NCI-H1417 treated with DMSO at 0.1 percent for 48 hours (cell line): Measurements from ENCODE around the gene CHD1.

Source experiments
- DNase-seq: peaks from one replicate; lab custom pipeline; 2025; lab: John Stamatoyannopoulos, UW

The CHD1 gene

DNA sequence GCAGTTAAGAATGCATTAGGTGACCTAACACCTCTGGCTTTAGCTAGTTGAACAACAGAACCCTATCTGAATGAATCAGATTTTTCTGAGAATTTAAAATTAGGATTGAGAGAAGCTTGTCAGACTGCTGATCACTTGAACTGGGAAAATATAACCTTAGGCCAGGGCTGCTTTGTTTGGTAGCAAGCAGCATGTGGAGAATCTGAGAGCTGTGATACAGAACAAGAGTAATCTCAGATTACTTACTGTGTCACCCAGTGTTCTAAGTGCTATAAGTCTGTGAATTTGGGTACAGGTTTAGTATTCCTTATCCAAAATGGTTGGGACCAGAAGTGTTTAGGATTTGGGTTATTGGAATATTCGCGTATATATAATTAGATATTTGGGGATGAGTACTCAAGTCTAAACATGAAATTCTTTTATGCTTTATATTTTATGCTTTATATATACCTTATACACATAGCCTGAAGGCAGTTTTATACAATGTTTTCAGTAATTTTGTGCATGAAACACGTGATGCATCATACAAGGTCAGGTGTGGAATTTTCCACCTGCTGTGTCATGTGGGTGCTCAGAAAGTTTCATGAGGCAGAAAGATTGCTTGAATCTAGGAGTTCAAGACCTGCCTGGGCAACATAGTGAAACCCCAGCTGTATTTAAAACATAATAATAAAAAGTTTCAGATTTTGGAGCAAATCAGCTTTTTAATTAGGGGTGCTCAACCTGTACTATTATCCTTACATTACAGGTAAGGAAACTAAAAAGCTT lies 8.3 kb upstream of the CHD1 start:
- no peak for DNase-seq

DNA sequence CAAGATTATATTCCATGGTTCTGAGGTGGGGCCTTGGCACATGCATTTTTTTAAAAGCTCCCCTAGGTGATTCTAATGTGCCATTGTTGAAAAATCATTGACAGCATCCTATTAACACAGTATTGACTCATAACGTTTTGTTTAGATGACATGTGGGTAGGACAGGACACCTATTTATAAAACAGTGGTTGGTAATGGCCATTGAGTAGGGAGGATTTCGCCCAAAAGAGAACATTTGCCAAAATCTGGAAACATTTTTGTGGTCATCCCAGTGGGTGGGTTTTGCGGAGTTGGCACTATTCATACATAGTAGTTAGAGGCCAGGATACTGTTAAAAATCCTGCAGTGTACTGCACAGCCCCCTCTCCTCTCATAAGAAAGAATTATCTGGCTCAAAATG lies 6.4 kb upstream of the CHD1 start:
- no peak for DNase-seq

DNA sequence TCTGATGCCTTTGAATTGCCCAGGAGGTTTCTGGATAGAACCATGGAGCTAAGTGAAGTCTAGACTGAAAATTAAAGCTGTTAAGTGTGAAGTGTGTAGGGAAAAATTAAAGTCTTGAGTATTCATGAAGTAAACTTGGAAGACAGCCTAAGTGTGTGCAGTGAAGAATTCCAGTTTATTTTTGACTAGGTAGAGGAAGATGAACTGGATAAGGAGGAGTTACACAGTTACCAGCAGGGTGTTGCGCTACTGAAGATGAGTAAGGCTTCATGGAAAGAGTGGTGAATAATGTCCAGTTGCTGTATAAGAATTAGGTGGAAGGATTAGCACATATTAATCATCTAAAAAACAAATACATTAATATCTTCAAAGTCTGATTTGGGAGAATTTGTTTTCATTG lies 5.7 kb upstream of the CHD1 start:
- DNase-seq: no peak

DNA sequence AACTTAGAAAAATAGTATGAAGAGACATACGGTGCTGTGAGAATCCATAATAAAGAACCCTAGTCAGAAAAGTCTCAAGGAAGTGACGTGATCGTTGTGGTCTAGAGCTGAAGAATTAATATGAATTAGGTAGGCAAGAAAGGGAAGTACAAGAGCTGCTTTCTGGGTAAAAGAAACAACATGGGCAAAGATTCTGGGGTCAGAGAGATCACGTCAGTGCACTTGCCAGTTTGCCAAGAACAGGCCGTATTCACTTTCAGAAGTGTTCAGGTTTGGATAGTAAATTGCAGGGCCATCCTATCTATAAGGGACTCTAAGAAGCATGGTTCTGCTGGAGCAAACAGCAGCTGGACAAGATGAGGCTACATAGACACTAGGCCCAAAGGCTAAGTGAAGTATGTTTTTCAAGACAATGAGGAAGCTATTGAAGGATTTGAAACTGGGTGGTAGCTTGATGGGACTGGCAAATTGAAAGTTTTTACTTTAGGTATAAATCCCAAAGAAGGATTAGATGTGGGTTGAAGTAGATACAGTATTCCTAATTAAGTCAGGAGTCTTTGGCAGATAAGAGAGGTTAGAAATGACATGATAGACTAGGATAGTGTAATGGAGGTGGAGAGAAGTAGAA lies 4.8 kb upstream of the CHD1 start:
- no peak for DNase-seq

DNA sequence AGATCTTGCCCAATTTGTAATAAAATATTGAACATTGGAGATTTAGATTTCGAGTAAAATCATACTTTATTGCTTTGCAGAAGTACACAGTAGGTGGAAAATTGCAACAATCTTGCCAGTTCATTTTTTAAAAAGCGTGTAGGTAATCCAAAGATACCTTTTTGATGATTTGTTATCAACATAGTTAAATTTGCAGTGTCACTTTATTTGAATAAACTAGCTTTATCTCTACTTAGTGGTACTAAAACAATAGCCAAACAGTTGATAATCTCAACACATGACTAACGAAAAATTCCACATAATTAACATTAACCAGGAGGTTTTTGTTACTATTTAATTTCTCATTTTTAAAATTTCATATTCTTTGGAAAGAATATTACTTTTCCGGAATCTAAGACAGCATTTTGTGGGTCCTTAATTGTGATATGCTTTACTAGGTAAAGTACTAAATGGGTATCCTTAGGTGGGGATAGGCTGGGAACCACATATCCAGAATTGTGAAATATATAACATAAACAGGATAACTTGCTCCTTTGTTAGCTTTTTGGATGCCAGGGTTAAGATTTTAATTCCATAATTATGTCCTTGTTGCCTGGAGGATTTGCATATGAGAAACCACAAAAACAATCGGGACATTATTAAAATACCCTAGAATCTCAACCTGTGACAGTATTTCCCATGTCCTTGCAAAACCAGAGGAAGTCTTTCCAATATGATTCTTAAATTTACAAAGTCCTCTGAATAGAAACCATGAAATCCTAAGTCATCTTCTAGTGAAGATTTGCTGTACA lies 2.4 kb upstream of the CHD1 start:
- DNase-seq: no peak

DNA sequence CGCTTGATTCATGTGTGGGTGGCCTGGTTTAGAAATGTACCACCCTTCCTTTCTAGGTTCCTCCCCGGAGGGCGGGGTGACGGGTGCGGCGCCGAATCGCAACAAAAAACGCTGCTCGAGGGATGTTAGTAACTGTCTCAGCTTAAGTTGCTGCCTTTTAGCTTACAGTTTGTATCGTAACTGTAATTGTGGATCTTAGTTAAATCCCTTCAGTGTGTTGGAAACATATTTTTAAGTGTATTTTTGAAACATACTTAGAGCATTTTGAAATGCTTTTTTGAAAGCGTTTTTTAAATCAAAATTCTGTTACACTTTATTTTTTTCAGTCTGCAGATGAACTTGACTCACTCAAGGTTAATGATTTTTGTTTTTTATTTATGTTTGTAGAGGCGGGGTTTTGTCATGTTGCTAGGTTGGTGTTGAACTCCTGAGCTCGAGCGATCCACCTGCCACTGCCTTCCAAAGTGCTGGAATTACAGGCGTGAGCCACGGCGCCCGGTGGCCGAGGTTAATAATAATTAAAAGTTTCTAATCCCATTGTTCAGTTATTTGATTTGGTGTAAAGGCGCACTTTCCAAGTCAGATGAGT lies 997 bp upstream of the CHD1 start:
- no peak for DNase-seq

DNA sequence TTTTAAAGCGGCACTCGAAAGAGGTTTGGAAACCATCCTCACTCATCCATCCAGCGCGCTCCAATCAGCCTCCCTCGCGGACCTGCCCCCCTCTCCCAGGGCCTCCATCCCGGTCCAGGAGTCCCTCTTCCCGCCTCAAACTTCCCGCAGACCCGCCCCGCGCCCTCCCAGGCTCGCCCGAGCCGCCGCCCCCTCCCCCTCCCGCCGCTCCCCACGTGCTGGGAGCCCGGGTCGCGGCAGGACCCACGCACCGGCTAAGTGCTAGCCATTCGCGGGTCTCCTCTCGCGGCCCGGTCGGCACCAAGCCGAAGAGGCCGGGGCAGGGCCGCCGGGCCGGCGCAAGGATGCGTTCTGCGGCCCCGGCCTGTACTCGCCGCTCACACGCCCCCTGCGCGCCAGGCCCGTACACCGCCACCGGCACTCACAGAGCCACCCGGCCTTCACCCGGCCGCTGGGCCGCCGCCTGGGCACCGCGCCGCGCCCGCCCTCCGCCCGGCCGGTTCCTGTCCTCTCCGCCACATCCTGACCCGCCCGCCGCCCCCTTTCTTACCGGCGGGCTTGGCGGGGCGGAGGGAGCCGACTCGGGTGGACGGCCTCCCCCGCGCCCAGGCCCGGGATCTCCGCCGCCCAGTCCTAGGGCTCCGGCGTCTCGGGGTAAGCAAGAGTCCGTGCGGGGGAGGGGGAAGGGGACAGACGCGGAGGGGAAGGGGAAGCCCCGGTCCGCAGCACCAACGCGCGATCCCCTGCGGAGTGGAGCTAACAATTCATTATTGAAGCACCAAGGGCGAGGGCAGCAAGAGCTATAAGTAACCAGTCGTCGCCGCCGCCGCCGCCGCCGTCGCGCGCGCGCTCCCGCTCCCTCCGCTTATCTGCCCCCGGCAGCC lies 576 bp downstream of the CHD1 start:
- DNase-seq: no peak

DNA sequence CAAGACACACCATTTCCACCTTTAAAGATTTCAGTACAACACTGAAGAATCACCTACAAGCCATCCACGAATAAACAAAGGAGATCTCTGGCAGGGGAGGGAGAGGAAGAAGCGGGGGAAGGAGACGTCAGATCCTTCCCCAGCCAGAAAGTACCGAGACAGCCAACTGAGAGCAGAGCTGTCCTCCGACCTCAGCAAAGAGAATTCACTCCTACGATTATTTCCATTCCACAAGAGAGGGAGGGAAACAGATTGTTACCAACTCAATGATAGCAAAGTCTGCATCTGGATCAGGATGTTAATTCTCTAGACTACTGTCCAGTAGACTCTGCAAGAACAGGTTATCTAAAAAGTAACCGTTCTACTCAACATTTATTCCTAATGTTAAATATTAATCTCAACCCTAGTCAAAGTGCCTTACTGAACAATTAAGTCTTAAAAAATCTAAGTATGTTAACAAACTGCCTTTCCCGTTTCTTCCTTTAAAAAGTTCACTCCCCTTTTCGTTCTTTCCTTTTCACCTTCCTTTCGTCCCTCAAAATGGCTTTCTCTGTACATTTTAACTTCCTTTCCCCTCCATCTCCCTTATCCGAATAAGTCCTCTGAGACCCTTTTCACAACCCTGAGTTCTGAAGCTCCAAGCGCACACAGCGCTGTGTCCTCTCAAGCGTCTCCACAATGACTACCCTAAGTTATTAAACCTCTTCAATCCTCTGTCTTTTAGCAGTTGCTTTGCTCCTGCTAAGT lies 1.4 kb downstream of the CHD1 start:
- no peak for DNase-seq

DNA sequence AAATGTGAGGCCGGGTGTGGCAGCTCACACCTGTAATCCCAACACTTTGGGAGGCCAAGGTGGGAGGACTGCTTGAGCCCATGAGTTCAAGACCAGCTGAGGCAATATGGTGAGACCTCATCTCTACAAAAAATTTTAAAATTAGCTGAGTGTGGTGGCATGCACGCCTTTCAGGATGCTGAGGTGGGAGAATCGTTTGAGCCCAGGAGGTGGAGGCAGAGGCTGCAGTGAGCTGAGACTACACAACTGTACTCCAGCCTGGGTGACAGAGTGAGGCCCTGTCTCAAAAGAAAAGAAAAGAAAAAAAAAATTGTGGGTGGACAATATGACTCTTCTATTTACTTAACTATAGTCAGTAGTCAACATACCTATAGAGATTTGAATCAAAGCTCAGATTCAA lies 4.8 kb downstream of the CHD1 start:
- DNase-seq: no peak

DNA sequence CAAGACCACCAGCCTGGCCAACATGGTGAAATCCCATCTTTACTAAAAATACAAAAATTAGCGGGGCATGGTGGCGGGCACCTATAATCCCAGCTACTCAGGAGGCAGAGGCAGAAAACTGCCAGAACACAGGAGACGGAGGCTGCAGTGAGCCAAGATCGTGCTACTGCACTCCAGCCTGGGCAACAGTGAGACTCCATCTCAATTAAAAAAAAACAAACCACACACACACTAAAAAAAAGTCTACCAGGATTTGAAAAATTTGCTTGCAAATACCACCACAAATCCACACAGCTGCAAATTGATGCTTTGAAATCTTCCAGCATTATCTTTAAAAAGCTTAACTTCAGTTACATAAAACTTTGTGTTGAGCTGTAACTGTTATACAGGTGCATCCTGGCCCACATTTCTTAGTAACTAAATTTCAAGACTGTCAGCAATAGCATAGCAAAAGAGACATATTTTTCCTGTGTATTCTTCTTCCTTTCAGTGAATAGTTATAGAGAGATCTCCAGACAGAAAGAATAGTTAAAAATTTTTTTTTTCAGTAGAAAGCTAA lies 6.8 kb downstream of the CHD1 start:
- DNase-seq: no peak

DNA sequence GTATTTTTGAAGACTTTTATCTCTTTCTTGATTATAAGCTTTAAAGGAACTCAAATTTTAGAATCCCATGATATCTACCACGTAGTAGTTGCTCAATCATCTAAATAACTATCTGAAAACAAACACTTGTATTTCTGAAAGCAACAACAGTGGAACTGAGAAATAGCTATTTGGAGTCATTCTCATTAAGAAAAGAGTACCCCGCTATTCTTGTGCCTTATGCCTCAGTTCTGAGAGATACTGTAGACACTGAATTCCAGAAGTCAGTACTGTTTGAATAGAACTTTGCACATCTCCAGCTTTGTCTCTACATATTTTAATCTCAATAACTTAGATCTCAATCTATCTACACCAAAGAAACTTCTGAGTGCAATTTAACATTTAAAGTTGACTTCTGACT lies 11.4 kb downstream of the CHD1 start:
- DNase-seq: no peak

DNA sequence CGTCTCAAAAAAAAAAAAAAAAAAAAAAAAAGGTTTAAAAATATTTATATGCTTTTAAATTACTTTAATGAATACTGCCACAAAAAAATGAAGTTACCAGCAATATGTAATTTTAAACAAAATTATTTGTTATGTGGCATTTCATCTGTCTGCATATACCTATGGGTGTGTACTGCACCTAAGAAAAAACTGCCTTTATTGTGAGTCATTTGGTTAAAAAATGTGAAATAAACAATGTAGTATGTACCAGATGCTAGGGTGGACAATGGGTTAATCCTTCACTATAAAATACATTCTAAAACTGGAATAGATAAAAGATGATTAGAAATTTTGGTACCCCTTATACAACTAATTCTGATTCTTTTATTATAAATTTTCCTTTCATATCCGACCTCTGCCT lies 12.3 kb downstream of the CHD1 start:
- DNase-seq: no peak

DNA sequence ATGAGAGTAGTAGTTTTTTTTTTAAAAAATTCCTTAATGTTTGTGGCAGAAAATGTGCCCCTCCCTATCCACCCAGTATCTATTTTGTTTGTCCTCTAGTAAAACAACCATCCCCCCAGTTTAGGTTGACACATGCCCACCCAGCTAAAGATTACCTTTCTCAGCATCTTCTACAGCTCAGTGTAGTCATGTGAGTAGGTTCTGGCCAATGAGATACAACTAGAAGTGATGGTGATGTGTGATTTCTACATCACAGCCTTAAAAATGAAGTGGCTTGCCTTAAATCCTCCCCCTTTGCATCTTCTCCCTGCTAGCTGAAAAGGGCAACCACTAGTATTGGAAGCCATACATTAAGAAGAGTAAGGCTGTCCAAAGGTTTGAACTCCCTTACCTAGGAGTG lies 14.9 kb downstream of the CHD1 start:
- DNase-seq: no peak

DNA sequence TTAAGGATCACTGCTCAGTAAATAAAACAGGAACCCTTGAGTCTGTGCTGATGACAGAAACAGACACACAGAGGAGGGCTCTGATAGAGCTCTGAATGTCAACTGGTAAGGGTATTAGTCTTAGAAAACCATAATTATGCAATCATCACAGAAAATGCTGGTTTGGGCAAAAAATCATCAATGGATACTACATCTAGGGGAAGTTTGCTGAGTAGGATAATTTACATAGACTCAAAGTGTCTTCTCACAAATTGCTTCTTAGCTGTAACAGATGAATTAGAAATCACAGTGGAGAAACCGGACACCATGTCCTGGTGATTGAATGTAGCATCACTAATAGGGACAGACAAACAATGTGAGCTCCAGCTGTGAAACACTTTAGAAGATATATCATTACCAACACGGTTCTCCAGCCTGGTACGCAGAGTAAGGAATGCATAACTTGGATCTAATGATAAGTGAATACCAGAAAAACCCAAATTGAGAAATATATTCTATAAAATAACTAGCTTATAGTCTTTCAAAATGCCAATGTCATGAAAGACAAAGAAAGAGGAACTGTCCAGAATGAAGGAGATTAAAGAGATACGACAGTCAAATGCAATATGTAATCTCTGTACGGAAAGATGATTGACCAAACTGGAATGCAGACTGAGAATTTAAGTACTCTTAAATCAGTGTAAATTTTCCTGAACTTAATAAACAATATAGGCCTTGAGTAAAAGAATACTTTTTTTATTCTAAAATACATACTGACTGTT lies 17.3 kb downstream of the CHD1 start:
- peak; percentile 23 for DNase-seq

DNA sequence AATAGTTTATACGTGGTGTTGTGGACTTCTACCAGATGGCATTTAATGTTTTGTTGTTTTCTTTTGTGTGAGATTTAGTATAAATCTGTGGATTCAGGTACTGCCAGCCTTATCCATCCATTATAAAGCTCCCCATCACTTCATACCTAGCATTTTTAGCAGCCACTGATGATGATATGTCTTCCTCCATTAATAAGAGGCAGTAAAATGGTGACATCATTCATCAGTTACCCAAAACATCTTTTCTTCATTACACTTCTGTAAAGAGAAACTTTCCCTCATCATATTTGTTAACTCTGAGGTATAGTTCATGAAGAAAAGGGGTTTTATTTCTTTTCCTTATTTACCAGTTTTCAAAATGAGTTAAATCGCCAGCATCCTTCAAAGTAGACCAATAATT lies 19.4 kb downstream of the CHD1 start:
- DNase-seq: no peak

DNA sequence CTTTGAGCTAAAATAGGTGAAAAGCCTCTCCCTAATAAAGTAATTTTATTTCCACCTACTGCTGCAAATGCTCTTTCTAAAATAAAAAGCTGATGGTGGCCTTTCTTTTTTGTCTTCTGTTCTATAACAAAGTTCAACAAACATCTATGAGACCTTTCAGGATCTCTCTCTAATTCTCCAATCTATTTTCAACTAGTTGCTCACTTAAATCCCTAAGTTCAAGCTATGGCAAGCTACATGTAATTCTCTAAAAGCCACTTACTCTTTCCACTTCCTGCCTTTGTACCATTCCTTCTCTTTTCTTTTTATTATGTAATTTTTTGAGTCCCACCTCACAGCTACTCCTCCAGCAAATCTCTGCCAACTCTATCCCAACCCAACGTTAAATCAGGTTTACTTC lies 20.9 kb downstream of the CHD1 start:
- DNase-seq: no peak

DNA sequence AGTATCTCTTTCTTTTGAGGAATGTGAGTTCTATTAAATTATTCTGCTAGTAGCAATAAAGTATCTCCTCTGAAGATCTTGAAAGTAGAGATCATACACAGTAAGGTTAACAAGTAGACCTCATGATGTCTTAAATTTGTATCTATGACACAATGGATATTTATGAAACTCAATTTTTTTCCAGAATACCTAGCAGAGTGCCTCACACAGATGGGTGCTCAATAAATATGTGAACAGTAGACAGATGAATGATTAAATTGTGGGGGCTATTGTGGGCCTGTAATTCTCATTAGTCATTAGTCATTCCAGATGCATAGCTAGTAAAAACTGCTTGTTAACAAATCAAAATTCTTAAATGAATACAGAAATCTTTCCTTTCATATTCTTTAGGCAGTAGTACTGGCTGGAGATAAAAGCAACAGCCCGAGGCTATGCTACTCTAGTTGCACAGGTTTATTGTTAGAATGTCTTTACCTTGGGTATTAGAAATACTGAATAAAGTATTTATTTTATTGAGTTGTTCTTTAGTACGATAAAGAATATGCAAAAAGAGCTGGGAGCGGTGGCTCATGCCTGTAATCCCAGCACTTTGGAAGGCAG lies 22.0 kb downstream of the CHD1 start:
- DNase-seq: no peak

DNA sequence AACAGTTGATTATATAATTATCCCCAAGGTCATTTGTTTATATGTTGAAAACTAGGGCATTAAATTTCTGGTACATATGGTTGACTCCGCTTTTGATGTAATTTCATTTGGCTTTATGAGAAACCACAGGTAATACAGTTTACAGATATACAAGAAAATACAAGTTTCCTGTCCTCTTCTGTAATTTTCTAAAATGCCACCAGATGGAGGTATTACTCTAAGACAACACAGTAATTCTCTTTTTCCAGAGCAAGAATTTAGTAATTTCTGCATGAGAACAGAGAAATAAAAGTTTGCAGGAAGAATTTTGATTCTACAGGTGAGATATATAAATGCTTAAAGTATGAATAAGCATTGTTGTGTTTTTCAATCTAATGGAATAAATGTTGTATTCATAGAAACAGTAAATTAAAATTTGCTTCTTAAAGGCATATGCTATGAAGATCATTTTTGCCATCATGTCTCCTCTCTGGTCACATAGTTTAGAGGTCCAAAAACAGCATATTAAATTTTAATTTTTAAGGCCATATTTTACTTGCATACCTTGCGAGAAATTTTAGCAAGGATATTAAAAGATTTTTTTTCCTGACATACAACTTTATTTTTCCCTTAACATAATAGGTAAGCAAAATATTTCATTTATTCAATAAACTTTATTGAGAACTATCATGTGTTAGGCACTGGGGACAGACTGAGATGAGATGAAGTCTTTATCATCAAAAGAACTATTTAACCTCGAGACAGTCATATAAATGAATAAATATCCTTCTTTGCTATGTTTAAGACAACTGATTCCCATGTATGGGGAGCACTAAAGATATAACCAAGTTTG lies 22.7 kb downstream of the CHD1 start:
- DNase-seq: no peak

DNA sequence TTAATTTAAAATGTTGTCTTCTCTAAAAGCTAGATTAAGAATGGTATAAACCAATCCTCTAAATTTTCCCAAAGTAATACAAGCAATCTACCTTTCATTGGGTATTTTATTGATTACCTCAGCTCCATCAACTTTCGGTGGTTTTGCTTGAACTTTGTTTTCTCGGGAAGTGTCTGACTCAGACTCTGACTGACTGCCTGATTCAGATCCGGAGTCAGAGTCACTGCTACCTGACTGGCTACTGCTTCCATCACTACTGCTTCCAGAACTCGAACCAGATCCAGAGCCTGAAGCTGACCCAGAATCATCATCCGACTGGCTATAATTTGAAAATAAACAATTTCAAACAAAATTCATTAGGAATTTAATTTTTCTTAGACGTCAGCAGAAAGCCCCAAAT lies 24.0 kb downstream of the CHD1 start:
- DNase-seq: no peak
